ENCODE data around the gene LILRA2.
"Not testable (repeated sequence)": the region's sequence is repeated elsewhere in the genome, so short reads cannot be mapped to it uniquely, and the experiment has no call there.

Gene LILRA2

DNA sequence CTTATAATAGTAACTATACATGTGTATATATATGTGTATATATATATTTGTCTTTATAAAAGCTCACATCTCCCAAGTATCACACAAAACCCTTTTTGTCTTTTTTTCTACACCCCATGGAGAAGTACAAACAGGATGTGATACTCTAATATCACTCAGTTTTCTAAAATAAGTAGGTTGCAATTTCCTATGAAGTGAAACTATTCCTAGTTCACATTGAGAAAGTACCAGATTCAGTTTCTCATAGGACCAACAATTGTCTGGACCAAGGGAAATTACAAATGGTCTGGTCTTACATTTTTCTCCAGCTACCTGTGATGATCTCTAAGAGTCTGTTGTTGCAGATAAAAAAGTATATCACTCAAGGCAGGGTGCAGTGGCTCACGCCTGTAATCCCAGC lies 38.8 kb downstream of the LILRA2 start:
- DNase-seq, result no peak

DNA sequence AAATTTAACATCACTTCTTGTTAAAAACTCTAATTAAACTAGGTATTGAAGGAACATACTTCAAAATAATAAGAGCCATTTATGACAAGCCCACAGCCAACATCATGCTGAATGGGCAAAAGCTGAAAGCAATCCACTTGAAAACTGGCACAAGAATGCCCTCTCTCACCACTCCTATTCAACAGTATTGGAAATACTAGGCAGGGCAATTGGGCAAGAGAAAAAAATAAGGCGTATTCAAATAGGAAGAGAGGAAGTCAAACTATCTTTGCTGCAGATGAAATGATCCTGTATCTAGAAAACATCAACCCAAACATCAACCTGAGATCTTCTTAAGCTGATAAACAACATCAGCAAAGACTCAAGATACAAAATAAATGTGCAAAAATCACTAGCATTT lies 41.1 kb downstream of the LILRA2 start:
- no peak for DNase-seq

DNA sequence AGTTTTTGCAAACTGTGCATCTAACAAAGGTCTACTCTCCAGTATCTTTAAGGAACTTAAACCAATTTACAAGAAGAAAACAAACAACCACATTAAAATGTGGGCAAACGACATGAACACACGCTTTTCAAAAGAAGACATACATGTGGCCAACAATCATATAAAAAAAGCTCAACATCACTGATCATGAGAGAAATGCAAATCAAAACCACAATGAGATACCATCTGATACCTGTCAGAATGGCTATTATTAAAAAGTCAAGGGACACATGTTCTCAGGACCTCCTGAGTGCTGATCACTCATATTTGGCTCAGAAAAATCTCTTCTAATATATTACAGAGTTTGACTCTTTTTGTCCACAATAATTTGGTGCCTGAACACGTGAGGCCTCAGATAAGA lies 42.5 kb downstream of the LILRA2 start:
- DNase-seq, result no peak

DNA sequence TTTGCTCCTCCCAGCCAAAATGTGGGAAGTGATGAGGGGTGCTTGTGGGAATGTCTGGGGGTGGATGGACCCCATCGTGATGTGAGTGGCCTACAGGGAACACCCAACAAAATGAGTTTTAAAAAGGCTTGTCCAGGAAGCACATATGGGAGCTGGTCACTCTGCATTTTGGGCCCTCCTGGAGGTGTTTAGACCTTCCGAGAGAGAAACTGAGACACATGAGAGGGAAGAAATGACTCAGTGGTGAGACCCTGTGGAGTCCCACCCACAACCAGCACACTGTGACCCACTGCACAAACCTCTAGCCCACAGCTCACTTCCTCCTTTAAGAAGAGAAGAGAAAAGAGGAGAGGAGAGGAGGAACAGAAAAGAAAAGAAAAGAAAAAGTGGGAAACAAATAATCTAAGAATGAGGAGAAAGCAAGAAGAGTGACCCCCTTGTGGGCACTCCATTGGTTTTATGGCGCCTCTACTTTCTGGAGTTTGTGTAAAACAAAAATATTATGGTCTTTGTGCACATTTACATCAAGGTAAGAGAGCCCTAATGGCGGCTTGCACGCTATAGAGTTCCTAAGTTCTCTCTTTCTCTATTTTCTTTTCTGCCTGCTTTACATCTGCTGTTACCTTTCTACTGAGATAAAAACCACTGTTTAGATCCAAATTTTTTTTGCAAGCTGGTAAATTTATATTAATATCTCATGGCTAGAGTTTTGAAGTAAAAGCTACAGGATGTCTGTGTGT lies 43.4 kb downstream of the LILRA2 start:
- DNase-seq, result no peak

DNA sequence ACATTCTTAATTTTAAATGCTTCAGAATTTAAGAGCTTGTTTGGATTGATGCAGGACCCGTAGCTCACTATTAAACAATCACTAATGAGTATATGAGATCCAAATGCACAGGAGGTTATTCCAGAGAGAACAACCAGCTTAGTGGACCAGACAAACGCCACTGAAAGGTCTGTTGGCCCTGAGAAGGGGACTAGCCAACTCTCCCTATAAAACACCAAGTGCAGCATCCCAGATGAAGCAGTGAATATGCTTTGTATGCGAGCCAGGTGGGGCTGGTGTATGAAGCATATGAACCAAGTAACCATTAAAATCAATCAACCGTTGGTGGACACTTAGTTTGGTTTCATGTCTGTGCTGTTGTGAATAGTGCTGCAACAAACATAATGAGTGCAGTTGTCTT lies 46.9 kb downstream of the LILRA2 start:
- no peak for DNase-seq

DNA sequence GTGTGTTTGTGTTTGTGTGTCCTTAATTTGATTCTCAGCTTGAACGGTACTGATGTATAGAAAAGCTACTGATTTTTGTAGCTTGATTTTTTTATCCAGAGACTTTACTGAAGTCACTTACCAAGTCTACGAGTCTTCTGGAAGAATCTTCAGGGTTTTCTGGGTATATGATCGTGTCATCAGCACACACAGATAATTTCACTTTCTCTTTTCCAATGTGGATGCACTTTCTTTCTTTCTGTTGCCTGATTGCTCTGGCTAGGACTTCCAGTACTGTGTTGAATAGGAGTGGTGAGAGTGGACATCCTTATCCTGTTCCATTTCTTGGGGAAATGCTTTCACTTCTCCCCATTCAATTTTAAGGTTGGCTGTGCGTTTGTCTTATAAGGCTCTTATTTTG lies 48.8 kb downstream of the LILRA2 start:
- DNase-seq, result no peak

DNA sequence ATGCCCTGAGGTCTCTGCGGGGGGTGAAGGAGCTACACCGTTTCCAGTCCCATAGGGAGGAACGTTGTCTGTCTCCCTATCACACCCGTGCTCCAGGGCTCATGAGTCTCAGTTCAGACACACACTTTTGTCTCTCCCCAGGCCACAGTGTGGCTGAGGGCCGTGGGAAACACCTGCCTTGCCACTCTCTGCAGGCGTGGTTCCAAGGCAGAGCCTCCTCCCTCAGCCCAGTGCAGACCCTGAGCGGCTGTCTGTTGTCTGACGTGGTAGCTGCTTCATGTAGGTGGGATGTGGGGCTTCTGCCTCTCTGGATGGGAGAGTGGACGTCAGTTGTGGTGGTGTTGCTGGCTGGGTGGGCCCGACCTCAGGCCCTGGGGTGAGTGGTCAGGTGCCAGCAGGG lies 50.6 kb downstream of the LILRA2 start:
- not testable (repeated sequence) for DNase-seq

DNA sequence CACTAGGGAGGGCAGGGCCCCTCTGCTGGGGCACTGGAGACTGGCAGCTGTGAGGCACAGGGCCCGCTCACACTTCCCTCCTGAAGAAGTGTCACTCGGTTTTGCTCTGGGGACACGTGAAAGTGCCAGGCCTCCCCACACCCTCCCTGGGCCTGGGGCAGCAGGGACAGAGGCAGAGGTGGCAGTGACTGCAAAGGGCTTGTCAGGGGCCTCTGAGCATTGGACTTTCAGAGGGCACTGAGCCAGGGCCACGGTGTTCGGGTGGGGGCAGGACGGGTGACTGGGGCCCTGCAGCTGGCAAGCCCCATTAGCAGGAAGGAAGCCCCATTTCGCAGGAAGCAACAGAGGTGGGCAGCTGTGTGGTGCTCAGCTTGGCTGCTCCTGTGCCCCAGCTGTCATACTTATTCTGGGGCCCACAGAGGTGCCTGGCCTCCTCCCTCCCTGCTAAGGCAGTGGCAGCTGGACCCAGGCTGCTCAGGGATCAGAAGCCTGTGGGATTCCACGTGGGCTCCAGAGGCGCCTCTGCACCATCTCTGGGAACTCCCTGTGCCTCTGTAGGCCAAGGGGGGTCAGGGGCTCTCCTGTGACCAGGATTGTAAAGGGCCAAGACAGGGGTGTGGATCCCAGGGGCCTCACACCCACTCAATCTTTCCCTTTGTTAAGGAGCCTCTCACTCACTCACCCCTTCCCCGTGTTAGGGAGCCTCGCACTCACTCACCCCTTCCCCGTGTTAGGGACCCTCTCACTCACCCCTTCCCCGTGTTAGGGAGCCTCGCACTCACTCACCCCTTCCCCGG lies 51.5 kb downstream of the LILRA2 start:
- not testable (repeated sequence) for DNase-seq

DNA sequence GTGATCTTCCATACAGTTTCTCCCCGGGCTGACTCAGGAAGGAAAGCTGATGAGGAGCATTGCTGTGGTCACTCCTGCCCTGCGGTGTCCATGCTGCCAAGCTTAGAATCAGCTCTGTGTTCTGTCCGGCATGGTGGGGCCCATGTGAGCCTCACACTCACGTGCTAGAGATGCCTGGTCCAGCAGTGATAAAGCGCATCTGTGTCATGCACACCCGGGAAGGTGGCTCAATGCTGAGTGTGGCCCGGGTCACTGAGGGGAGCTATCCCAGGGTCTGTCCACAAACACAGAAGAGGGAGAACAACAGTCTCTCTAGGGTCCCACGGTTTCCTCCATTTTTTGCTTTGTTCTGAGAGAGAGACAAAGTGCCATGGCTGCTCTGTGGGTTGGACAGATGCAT lies 53.2 kb downstream of the LILRA2 start:
- no peak for DNase-seq

DNA sequence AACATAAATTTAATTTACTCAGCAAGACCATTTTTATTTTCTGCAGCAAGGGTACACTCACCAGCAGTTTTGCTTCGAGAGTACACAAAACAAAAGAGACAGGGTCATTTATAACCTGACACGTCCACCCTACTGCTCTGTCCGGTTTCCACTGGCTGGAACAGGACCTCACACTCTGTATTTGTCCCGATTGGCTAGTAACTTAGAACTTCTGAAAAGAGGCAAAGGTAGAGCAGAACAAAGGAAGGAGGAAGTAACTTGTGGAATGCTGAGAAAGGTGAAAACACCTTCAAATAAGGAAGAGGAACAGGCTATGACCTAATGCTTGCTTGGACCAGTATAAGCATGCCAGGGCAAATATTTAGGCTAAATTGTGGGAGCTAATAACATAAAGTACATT lies 54.3 kb downstream of the LILRA2 start:
- DNase-seq, result not testable (repeated sequence)

DNA sequence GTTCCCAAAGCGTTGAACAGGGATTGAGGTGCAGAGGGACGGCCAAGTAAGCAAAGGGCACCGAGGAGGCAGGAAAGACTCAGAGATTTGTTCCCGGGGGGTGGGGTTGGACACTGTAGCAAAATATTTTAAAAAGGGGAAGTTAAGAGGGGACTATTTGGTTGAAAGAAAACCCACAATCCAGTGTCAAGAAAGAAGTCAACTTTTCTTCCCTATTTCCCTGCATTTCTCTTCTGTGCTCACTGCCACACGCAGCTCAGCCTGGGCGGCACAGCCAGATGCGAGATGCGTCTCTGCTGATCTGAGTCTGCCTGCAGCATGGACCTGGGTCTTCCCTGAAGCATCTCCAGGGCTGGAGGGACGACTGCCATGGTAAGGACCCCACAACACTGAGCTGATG lies 56.7 kb downstream of the LILRA2 start, which contains the start of gene LILRB1:
Gene LILRB1 (plus strand): TSS at position 223 of the 400 bp plus-strand sequence. CDS start 590 bp downstream, outside the sequence.
- DNase-seq, result not testable (repeated sequence)

DNA sequence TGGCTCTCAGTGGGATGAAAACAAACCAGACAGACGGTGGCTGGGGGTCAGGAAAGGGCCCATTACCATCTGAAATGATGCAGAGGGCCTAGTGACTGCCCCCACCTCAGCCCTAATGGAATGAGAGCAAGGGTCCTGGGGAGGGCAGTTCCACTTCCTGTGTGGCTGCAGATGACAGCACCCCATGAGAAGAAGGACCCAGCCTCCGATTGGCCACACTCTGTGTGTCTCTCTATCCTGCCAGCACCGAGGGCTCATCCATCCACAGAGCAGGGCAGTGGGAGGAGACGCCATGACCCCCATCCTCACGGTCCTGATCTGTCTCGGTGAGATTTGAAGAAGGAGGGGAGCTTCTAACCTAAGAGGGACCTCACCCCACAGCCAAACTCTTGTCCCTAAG lies 57.2 kb downstream of the LILRA2 start:
- DNase-seq, result no peak

DNA sequence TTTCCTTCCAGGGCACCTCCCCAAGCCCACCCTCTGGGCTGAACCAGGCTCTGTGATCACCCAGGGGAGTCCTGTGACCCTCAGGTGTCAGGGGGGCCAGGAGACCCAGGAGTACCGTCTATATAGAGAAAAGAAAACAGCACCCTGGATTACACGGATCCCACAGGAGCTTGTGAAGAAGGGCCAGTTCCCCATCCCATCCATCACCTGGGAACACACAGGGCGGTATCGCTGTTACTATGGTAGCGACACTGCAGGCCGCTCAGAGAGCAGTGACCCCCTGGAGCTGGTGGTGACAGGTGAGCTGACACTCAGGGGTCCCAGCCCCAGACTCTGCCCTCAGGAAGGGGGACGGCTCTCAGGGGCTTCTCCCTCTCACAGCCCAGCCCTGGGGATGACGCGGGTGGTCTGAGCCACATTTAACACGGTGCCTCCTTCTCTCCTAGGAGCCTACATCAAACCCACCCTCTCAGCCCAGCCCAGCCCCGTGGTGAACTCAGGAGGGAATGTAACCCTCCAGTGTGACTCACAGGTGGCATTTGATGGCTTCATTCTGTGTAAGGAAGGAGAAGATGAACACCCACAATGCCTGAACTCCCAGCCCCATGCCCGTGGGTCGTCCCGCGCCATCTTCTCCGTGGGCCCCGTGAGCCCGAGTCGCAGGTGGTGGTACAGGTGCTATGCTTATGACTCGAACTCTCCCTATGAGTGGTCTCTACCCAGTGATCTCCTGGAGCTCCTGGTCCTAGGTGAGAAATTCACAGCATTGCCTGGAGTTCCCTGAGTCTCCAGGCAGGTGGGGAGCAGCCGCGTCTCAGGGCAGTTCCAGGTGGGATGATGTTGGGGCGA lies 58.1 kb downstream of the LILRA2 start:
- DNase-seq, result not testable (repeated sequence)

DNA sequence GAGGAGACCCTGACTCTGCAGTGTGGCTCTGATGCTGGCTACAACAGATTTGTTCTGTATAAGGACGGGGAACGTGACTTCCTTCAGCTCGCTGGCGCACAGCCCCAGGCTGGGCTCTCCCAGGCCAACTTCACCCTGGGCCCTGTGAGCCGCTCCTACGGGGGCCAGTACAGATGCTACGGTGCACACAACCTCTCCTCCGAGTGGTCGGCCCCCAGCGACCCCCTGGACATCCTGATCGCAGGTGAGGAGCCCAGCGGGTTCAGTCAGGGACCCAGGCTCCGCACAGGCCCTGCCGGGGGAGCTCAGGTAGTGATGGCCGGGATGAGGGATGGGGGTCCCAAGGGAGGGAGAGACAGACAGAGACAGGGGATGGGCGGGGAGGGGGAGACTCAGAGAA lies 58.9 kb downstream of the LILRA2 start:
- DNase-seq, result not testable (repeated sequence)

DNA sequence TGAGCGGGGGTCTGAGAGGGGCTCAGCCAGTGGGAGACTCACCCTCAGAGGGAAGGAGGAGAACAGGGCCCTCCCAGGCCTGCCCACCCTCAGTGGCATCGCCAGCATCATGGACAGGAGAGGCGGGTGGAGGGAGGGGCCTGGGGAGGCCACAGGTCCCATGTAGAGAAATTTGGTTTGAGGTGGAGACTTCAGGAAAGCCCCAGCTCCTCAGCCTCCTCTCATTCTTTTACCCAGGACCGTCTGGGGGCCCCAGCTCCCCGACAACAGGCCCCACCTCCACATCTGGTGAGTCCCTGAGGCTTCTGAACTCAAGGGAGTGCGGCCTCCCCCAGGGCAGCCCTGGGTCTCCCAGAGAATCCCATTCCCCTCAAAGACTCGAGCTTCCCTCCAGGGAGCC lies 59.8 kb downstream of the LILRA2 start:
- no peak for DNase-seq

DNA sequence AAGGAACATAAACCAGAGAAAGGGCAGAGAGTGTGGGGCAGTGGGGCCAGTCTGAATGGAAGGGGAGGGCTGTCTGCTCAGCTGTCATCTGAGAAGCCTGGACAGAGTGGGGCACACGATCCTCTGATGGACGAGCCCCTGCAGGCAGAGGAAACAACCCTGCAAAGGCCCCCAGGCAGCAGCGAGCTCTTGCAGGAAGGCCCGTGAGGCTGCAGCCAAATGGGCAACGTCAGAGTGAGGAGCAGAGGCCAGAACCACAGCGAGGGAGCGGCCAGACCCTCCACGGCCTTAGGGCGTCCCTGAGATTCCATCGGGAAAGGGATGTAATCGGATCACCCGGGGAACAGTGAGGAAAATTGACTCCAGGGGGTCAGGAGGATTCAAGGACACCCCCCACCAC lies 62.5 kb downstream of the LILRA2 start:
- not testable (repeated sequence) for DNase-seq

DNA sequence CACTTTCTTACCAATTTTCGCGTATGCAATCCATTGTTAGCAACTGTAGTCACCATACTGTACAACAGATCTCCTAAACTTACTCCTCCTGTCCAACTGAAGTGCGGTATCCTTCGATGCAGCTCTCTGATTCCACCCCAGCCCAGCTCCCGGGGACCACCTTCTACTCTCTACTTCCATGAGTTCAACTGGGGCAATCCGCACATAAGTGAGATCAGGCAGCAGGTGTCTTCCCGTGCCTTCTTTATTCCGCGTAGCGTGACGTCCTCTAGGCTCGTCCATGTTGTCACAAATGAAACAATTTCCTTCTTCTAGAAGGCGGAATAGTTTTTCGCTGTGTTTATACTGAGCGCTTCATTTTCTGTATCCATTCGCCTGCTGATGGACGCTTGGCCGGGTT lies 65.1 kb downstream of the LILRA2 start:
- no peak for DNase-seq

All from T-helper 1 cell (primary cell).